NCI-H128 (cell line): ENCODE results near the gene OR4N5.
"Not testable (repeated sequence)": the region's sequence is repeated elsewhere in the genome, so short reads cannot be mapped to it uniquely, and the experiment has no call there.

Experiments
- DNase-seq: peaks from one replicate; lab custom pipeline; 2025; ENCODE audit not compliant: unreplicated experiment; lab: John Stamatoyannopoulos, UW

The OR4N5 gene, protein sequence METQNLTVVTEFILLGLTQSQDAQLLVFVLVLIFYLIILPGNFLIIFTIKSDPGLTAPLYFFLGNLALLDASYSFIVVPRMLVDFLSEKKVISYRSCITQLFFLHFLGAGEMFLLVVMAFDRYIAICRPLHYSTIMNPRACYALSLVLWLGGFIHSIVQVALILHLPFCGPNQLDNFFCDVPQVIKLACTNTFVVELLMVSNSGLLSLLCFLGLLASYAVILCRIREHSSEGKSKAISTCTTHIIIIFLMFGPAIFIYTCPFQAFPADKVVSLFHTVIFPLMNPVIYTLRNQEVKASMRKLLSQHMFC

DNA sequence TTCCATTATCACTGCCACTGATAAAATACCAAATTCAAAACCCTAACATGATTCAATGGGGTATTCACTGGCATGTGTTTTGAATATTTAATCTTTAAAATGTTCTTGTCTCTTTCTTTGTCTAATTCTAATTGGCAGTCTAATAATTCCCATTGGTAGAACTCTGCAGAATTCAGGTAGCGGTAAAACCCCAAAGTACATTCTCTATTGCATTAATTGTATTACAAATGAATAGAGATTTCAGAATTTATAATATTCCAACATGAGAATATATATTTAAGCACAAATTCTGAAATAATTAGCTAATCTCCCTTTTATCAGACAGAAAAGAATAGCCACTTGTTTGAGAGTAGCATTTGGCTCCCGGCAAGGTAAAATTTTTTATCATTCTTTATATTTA, at the start of gene OR4N5:
TSS of gene OR4N5 (plus strand) at position 301 of the 400 bp plus-strand sequence. CDS start 4,916 bp downstream, outside the sequence.
- no peak for DNase-seq

- no peak for DNase-seq
Measured at GRCh38 chr14:20092050-20092449, 46.6 kb upstream of the OR4N5 start.

GRCh38 chr14:20093442-20093841, 45.2 kb upstream of the OR4N5 start:
- no peak for DNase-seq

GRCh38 chr14:20098926-20099770, 39.5 kb upstream of the OR4N5 start:
- not testable (repeated sequence) for DNase-seq

DNA sequence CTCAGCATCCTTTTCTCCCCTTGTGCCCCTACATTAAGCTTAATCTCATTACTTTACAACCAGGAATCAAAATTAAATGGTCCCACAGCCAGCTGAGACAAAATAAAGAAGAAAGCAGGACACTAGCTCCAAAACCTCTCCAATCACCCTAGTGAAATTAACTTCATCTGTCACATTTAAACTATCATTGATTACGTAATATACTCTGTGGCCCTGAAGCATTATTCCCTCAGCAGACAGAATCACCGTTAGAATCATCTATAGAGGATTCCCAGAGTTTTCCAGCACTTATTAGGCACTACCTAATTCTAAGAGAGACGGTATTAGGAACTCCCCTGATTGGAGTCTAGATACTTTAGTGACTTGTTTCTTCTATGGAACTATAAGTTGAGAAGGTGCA, 28.2 kb upstream of the OR4N5 start, which contains the start of gene OR4K17:
TSS of gene OR4K17 (plus strand) at position 302 of the 400 bp plus-strand sequence. CDS start 6,761 bp downstream, outside the sequence.
- DNase-seq = no peak

DNA sequence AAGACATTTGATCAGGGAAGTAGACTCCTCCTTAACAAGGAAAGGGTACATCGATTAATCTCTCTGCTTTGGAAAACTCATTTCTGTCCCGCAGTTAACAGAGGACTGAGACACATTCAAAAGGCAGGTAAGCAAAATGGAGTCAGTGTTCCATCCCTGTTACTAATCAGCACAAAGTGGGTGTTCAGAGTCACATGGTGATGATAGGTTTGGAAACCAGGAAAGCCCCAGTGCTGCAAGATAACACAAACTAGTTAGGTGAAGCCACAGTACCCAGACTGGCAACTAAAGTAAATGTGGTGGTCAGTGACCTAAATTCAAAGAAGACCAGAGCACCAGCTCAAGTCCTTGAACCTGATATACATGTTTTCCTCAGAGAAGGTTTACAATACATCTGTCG, 26.3 kb upstream of the OR4N5 start:
- DNase-seq = no peak

- no peak for DNase-seq
Measured at GRCh38 chr14:20116748-20117147, 21.9 kb upstream of the OR4N5 start.

DNA sequence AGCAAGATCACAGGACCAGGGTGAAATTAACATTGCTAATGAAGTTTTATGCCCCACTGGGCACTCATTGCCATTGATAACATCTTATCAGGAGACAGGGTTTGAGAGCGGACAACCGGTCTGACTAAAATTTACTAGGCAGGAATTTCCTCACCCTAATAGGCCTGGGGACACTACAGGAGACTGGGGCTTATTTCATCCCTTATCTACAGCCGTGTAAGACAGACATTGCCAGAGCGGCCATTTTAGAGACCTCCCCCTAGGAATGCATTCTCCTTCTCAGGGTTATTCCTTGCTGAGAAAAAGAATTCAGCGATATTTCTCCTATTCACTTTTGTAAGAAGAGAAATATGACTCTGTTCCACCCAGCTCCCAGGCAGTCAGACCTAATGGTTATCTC, 19.8 kb upstream of the OR4N5 start:
- DNase-seq = no peak

DNA sequence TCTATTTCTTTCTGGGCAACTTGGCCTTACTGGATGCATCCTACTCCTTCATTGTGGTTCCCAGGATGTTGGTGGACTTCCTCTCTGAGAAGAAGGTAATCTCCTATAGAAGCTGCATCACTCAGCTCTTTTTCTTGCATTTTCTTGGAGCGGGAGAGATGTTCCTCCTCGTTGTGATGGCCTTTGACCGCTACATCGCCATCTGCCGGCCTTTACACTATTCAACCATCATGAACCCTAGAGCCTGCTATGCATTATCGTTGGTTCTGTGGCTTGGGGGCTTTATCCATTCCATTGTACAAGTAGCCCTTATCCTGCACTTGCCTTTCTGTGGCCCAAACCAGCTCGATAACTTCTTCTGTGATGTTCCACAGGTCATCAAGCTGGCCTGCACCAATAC, 5.3 kb downstream of the OR4N5 start:
- no peak for DNase-seq

GRCh38 chr14:20144820-20145219, 6.2 kb downstream of the OR4N5 start:
- no peak for DNase-seq

DNA sequence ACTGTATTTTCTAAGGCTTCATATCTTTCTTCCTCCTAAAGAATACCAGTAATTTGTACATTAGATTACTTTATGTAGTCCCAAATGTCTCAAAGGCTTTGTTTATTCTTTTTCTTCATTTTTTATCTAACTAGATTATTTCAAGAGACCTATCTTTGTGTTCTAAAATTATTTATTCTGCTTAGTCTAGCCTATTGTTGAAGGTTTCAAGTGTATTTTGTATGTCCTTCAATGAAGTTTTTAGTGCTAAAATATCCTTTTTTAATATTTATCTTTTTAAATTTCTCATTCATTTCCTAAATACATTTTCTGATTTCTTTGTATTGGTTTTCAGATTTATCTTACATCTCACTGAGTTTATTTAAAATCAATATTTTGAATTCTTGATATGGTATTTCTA, 25.8 kb downstream of the OR4N5 start:
- DNase-seq = no peak

- no peak for DNase-seq
Measured at GRCh38 chr14:20167091-20167490, 28.5 kb downstream of the OR4N5 start.

GRCh38 chr14:20169852-20170251, 31.2 kb downstream of the OR4N5 start:
- not testable (repeated sequence) for DNase-seq

DNA sequence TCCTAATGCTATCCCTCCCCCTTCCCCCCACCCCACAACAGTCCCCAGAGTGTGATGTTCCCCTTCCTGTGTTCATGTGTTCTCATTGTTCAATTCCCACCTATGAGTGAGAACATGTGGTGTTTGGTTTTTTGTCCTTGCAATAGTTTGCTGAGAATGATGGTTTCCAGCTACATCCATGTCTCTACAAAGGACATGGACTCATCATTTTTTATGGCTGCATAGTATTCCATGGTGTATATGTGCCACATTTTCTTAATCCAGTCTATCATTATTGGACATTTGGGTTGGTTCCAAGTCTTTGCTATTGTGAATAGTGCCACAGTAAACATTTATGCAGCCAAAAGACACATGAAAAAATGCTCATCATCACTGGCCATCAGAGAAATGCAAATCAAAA, 35.6 kb downstream of the OR4N5 start:
- DNase-seq = not testable (repeated sequence)

DNA sequence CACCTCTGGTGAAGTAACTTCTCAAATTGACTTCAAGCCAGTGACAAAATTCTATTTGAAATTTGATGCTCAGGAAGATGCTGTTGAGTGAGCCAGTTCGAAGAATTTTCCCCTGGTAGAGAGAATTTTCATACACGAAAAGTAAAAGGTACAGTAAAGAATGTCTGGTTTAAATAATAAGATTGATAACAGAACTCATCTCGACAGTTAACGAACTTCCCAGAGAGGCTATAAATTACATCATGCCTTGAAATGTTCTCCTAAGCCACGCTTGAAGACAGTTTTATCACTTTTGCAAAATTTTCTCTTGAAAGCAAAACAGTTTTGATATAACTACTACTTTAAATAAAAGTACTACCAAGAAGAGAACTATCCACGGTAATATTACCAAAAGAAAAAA, 37.7 kb downstream of the OR4N5 start:
- DNase-seq = no peak

- no peak for DNase-seq
Measured at GRCh38 chr14:20177433-20177974, 38.9 kb downstream of the OR4N5 start.

- no peak for DNase-seq
Measured at GRCh38 chr14:20179218-20179617, 40.6 kb downstream of the OR4N5 start.

- DNase-seq = no peak
Measured at GRCh38 chr14:20179880-20180279, 41.3 kb downstream of the OR4N5 start.

DNA sequence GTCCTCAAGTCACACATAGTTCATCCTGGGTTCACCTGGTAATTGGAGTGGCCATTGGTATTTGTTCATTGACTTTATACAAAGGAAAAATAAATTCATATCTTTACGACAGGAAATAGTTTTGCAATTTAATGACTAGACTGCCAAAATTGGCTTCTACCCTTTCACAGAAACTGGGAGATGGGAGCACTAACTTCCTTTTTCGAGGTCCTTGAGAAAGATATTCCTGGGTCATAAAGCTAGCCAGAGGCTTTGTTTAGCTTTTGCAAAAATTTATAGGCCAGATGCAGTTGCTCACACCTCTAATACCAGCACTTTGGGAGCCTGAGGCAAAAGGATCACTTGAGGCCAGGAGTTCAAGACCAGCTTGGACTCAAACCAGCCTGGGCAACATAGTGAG, 41.9 kb downstream of the OR4N5 start:
- no peak for DNase-seq

- DNase-seq = no peak
Measured at GRCh38 chr14:20184181-20184580, 45.6 kb downstream of the OR4N5 start.

GRCh38 chr14:20190596-20190995, 52.0 kb downstream of the OR4N5 start, which contains the start of gene OR11G2:
Gene OR11G2 (plus strand): TSS chr14:20190896. CDS start chr14:20197438, 6,542 bp downstream.
- no peak for DNase-seq

- no peak for DNase-seq
Measured at GRCh38 chr14:20191396-20191795, 52.8 kb downstream of the OR4N5 start.
